GM18508 (cell line): ENCODE measurements around the gene ZNF280A.

ENCODE experiments used
- ATAC-seq: cut with Tn5 transposase; IDR thresholded peaks from one replicate; pipeline ENCODE4 v1.9.1; 2021; ENCODE audit warnings: moderate number of reproducible peaks; ENCODE audit not compliant: insufficient read depth, unreplicated experiment

Gene ZNF280A

DNA sequence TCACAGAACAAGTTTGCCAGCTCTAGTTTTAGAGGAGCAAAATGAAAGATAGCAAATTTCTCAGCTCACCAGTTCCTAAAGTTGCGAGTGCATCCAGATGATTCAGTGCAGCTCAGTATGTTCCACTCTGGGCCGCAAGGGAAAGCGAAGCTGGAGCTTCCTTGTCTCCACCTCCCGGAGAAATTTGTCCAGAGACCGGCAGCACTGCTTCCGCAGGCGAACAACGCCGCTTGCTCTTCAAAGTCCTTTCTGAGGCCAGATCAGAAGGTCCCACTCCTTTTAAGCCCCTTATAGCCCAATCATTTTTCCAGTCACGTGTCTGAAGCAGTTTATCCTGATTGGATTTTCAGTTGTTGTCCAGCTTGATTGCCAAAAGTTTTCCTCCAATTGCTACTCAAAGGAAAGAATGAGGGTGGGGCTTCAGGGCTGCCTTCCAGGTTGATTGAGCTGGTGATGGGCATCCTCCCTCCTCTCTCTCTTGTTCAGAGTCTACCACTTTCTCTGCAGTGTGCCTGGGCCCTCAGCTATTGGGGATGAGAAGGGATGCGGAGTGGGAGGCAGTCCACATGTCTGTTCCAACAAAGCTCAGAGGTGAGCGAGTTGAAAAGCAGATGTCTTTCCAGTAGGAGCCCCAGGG, at the start of gene ZNF280A:
TSS of gene ZNF280A (minus strand) at position 251 of the 637 bp plus-strand sequence. CDS start 4,640 bp downstream, outside the sequence.
- ATAC-seq: no peak

DNA sequence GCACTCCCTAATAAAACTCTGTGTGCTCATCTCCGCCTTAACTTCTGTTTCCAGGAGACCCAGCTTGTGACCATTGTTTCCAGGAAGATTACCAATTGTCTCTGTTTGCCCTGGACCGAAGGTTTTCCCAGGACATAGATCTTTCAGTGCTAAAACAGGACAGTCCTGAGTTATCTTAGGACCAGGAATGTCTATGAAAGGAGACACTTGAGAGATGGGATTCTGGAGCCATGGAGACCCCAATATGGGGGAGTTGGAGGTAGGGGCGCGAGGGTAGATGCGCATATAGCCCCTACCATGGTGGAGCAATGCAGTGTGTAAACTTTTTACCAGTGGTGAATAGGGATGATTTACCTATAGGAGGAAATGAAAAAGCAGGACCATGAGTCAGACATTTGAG, 49.1 kb upstream of the ZNF280A start:
- ATAC-seq: no peak

DNA sequence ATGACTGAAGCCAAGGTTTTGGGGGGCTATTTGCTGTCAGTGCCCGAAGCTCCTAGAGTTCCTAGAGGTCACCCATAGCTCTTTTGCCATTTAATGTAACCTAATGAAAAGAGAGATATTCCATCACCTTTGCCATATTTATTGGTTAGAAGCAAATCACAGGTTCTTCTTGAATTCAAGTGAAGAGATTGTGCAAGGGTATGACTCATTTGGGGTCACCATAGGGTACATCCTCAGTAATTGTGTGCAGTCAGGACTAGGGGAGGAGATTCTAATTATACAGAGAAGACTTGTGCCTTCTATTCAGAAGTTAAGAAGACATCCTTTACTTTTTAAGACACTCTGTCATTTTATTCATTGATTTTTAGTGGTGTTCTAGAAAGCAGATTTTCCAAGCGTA, 45.9 kb upstream of the ZNF280A start:
- no peak for ATAC-seq

DNA sequence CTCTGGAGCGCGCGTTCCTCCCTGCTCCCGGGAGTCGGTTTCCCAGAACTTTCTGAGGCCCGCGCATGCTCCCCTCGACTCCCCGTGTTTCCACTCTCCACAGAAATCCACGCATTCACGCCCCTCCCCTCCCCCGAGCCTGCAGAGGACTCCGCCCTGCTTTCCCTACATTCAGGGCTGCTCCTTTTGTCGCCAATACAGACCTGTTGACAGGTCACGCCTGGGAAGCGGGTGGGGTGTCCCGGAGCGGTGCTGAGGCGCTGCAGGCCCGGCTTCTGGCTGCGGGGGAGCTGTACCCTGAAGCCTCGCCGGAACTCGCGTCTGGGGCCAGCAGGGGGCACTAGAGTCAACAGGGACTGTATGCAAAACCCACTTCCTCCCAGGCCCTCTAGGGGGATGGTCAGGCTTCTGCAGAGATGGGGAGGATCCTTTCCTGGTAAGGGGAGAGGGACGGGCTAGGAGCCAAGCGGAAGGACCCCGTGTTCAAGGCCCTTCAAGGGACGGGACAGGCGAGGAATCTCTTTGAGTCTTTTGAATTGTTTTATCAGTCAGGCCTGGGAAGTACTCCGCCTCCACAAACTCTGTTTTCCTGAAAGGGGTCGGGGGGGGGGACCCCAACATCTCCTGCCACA, 39.0 kb upstream of the ZNF280A start, which contains the start of gene PRAME:
TSS of gene PRAME (minus strand) at position 294 of the 632 bp plus-strand sequence. CDS start 2,433 bp downstream, outside the sequence.
- ATAC-seq: no peak

DNA sequence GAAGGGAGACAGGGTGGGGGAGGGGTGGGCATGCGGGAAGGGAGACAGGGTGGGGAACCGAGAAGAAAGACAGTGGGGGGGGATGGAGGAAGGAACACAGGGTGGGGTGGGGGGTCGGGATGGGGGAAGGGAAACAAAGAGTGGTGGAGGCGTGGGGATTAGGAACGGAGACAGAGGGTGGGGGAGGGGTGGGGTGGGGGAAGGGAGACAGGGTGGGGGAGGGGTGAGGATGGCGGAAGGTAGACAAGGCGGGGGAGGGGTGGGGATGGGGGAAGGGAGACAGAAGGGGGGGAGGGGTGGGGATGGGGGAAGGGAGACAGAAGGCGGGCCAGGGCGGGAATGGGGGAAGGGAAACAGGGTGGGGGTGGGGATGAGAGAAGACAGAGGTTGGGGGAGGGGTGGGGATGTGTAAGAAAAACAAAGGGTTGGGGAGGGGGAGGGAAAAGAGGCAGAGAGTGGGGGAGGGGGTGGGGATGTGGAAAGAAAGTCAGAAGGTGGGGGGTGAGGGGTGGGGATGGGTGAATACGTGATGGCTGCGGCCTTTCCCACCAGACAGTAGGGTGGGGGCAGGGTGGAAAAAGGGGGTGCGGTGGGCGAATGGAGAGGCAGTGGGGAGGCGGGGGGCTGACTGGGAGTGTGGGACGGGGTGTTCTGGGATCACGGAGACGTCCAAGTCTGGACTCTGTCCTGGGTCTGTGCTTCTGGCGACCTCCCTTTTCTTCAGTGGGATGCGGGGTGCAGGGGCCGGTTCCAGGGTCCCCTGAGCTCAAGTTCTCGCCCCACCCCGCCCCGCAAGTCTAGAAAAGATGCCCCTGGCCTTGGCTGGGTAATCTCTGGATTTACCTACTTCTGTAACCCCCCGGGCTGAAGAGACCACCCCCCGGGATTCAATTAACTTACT, 38.3 kb upstream of the ZNF280A start:
- ATAC-seq: no peak

GRCh38 chr22:22556995-22557925, 37.2 kb upstream of the ZNF280A start:
- no peak for ATAC-seq

GRCh38 chr22:22556578-22556977, 36.5 kb upstream of the ZNF280A start:
- ATAC-seq: no peak

DNA sequence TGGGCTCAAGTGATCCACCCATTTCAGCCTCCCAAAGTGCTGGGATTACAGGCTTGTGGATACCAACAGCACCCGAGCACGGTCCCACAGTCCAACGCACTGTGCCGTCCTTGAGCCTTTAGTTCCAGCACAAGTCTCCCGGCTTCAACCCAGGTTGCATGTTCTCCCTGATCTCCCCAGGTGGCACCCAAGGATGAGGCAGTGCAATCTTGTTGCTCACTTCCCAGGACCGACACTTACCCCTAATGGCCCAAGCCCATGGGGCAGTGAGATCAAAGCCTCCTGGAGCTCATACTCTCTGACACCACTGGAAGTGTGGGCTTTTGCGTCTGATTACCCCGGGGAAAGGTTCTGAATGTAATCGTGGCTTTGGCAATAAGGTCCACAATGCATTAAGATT, 35.5 kb upstream of the ZNF280A start:
- no peak for ATAC-seq

- no peak for ATAC-seq
These were observed 34.7 kb upstream of the ZNF280A start for GRCh38 chr22:22554587-22555284.

DNA sequence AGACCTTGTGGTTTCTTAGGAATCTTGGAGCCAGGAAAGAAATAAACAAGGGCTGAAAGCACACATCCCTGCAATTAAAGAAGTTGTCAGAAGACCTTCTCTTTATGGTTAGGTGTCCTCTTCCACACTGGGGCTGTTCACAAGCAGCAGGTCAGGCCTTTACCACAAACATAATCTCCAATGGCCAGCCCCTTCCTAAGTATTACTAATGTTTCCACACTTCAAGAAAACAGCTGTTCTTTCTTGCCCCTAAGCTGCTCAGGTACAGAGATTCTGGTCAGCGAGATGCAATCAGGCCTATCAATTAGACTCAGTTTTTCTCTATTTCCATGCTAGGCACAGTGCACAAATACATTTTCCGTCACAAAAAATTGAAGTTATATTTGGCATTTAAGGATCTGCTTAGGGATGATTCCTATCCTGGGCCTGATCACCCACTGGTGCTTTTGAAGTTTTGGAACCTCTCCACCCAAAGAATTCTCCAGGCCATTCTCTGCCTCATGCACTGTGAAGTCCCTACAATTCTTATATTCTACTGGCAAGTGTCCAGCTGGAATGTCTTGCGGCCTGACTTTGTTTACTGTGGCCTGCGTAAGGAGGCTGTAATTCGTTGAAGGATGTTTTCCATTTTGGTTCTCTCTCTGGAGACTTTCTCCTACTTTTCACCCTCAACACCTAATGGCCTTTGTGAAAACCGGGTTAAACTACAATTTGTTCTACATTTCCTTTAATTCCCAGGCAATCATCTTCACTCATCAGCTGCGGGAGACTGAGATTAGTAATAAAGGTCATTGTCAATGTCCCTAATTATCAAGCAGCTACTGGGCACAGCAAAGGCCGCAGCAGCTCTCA, 33.9 kb upstream of the ZNF280A start:
- no peak for ATAC-seq

DNA sequence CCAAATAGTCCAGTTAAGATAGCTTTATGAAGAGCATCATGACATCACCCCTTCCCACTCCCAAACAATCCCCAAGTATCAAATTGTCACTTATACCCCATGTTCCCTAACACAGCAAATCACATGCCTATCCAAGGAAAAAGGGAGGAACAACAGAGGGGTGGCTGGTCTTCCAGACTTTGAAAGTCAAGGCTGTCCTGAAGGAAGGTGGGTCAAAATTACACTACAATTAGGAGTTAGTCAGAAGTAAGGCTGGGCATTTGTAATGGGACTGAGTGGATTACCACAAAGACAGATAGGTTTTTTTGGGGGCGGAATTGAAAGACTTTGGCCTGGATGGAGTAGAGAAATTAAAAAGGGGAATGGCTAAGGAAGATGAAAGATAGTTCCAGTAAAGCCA, 33.1 kb upstream of the ZNF280A start:
- ATAC-seq: no peak

DNA sequence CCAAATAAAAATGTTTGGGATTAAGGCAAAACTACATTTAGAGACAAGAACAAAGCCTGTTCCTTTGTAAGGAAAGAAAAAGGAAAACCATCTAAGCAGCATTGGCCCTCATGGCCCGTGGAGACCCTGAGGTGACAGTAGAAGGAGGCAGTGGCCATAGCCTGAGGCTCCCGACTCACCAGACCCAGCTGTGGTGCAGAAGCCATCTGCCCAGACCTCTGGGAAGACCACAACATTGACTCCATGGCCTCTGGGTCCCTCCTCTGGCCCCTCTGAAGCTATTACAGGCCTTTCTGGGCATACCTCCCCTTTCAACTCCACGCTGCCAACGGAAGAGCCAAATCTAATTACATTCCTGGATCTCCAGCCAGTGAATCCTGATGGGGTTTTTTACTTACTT, 32.6 kb upstream of the ZNF280A start:
- ATAC-seq: no peak

- ATAC-seq: no peak
These were observed 30.8 kb upstream of the ZNF280A start for GRCh38 chr22:22550789-22551434.

DNA sequence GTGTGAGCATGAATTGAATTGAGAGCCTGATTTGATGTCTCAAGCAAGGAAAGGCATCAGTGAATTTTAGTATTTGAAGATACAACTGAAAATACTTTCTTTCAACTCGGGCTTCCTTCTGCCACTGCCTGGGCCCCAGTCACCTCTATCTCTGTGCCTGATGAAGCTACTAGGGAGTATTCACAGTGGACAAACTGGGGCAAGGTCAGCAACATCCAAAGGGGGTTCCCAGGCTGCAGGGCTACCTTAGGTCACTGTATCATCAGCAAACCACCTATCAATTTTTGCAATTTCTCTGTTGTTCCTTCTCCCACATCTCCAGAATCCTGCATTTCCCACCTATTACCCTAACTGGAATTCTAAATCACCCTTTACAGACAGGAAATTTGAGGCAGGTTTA, 28.8 kb upstream of the ZNF280A start:
- no peak for ATAC-seq

DNA sequence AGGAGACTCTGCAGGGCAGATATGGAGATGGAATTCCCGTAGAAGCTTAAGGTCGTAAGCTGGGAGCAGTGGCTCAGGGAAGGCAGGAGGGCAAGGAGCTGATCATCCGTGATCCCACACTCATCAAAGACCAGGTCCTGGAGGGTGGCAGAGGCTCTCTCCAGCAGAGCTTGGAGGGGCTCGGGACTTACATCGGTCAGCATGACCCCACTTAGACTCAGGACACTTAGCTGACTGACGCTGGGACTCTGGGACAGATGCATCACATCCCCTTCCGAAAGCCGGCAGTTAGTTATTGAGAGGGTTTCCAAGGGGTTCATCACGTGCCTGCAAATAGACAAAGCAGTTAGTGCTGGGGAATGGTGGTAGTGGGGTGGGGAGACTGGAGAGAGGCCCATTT, 28.2 kb upstream of the ZNF280A start:
- ATAC-seq: no peak

DNA sequence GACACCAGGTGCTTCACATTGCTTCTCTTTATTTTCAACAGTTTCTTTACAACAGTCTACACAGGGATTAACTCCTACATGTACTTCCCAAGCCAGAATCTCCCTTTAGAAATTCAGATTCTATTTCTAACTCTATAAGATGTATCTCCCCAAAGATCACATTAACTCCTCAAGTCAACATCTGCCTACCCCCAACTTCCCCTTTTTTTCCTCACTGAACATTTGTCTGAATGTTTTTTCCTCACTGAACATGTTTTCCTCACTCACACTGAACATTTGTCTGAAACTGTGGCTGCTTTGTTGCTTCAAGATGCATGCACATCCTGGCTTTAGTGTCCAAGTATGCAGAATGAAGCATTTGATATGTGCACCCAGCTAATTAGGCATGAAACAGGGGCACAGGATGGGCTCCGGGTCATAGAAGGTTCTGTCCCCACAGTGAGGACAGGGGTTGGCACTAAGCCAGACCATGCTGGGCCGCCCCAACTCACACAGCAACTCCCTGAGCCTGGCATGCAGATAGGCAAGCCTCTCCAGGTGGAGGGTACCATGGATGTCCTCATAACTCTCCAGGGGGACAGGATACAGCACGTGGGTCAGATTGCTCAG, 27.7 kb upstream of the ZNF280A start:
- ATAC-seq: no peak

DNA sequence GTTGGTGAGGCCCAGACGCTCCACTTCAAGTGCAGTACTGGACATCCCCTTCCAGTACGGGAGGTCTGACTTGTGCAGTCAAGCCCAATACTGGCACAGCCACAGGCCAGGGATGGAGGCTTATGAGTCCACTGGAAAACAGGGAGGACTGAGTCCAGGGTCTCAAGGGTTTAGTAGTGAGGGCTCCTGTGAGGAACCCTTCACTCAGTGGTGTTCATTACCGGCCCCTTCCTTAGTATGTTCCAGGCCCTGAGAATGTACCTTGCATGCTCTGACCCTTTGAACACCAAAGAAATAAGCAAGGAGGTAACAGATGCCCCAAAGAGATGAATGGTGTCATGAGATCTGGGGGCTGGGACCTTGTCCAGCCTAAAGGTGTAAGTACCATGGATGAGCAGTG, 27.2 kb upstream of the ZNF280A start:
- no peak for ATAC-seq

GRCh38 chr22:22546490-22546889, 26.4 kb upstream of the ZNF280A start:
- no peak for ATAC-seq
